ENCODE measurements around the gene TIPRL. TPM values are rescaled to one million over a fixed set of nuclear protein-coding genes. Genes with fewer than 3 reads are reported as not detected.

TIPRL gene
- total RNA-seq, 4 donors from 2014 or later: 14.5 to 45.1 (median 23.7) TPM

DNA sequence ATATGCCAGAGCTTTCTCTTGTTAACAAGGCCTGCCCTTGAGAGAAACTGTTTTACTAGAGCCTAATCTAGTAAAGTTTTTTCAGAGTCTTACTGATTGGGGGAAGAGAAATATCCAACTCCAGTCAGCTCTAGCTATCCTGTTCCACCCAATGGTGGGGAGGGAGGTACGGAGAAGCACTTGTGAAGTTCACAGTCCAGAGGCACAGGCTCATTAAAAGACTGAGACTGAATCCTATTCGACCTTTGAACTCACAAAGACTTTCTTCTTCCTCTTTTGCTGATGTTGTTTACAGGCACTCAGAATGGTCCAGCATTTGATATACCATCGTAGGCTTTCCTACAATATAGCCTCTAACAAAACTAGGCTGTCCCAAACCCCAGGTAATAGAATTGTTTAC is 31.6 kb downstream of the TIPRL start:
- no peak for DNase-seq
- Histone ChIP-seq H3K4me3 (no peak overlapping the region), H3K27me3 (no peaks in the 10 kb centered on the region), H3K4me1 (no peaks in the 10 kb centered on the region), H3K27ac (no peak overlapping the region), H3K36me3 (no peaks in the 10 kb centered on the region), H3K9me3 (peaks cover 0 to 13% (median 0%) of the 10 kb centered on the region in 3 donors)
- intact Hi-C loops (cut with DNase I): no loop called here
- TF ChIP-seq CTCF (IDR thresholded peaks at IDR 0.05) (no peak), POLR2A (IDR thresholded peaks at IDR 0.05) (no peak)
- WGBS, 2 donors: 85 to 86% methylated on average over 3 of the region's 3 CpGs

DNA sequence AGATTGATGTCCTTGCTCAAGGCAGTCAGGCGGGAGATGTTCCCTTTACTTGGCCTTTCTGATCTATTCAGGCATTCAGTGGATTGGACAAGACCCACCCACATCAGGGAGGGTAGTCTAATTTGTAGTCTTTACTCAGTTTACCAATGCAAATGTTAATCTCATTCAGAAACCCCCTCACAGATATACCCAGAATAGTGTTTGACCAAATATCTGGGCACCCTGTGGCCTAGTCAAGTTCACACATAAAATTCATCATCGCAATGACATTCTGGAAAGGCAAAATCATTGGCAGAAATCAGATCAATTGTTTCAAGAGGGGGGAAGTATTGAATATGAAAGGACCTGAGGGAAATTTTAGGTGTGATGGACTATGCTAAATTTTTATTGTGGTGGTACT is 34.6 kb downstream of the TIPRL start:
- intact Hi-C loops (cut with DNase I): no loop called here
- 89 to 100% methylated on average over 2 of the region's 2 CpGs for WGBS, 2 donors

GRCh38 chr1:168216171-168216570 is 37.4 kb downstream of the TIPRL start:
- no peak overlapping the region for H3K4me3 ChIP-seq
- peaks cover 0 to 10% (median 0%) of the 10 kb centered on the region in 3 donors for H3K9me3 ChIP-seq
- TF ChIP-seq CTCF (IDR thresholded peaks at IDR 0.05): no peak
- H3K27me3 ChIP-seq: no peaks in the 10 kb centered on the region
- H3K4me1 ChIP-seq: no peaks in the 10 kb centered on the region
- WGBS, 2 donors: 83 to 92% methylated on average over 4 of the region's 4 CpGs
- DNase-seq: no peak
- intact Hi-C loops (cut with DNase I): no loop called here
- H3K36me3 ChIP-seq: no peaks in the 10 kb centered on the region
- no peak overlapping the region for H3K27ac ChIP-seq

More for the DNA sequence above, 34.6 kb downstream of the TIPRL start:
- Histone ChIP-seq H3K4me1 (no peaks in the 10 kb centered on the region), H3K9me3 (peaks cover 0 to 13% (median 0%) of the 10 kb centered on the region in 3 donors), H3K27ac (no peak overlapping the region), H3K4me3 (no peak overlapping the region), H3K36me3 (no peaks in the 10 kb centered on the region), H3K27me3 (no peaks in the 10 kb centered on the region)
- TF ChIP-seq POLR2A (IDR thresholded peaks at IDR 0.05): no peak
- no peak for TF ChIP-seq CTCF (IDR thresholded peaks at IDR 0.05)
- no peak for DNase-seq

DNA sequence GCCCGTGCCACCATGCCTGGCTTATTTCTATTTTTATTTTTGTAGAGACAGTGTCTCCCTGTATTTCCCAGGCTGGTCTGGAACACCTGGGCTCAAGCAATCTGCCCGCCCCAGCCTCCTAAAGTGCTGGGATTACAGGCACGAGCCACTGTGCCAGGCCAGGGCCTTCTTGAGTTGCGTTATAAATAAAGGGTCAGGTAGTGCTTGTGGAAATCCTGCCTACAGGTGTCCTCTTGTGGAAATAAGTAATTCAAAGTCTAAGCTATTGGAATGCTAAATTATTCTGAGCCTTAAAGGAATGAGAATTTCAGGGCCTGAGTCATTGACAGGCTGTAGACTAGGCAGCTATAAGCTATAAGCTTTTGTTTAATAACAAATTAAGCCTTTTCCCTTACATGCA is 38.9 kb downstream of the TIPRL start:
- Histone ChIP-seq H3K36me3 (no peaks in the 10 kb centered on the region), H3K4me1 (no peaks in the 10 kb centered on the region), H3K9me3 (no peaks in the 10 kb centered on the region), H3K4me3 (no peak overlapping the region), H3K27ac (no peak overlapping the region), H3K27me3 (no peaks in the 10 kb centered on the region)
- TF ChIP-seq POLR2A (IDR thresholded peaks at IDR 0.05) (no peak), CTCF (IDR thresholded peaks at IDR 0.05) (no peak)
- DNase-seq: no peak
- intact Hi-C loops (cut with DNase I): no loop called here
- 68 to 91% methylated on average over 2 to 4 of the region's 4 CpGs for WGBS, 2 donors

DNA sequence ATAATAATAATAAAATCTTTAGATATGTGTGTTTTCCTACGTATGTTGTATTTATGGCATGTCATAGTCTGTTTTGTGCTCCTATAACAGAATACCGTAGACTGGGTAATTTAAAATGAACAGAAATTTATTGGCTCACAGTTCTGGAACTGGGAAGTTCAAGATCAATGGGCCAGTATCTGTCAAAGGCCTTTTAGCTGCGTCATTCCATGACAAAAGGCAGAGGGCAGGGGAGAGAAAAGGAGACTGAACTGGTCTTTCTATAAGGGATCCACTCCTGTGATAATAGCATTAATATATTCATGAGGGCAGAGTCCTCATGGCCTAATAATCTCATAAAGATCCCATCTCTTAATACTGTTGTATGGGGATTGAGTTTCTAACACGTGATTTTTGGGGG is 39.9 kb downstream of the TIPRL start:
- TF ChIP-seq POLR2A (IDR thresholded peaks at IDR 0.05): no peak
- TF ChIP-seq CTCF (IDR thresholded peaks at IDR 0.05): no peak
- no peak for DNase-seq
- H3K36me3 ChIP-seq: no peaks in the 10 kb centered on the region
- intact Hi-C loops (cut with DNase I): no loop called here
- H3K4me1 ChIP-seq: peaks cover 0 to under 1% (median 0%) of the 10 kb centered on the region in 3 donors
- H3K27me3 ChIP-seq: no peaks in the 10 kb centered on the region
- no peak overlapping the region for H3K27ac ChIP-seq
- no peak overlapping the region for H3K4me3 ChIP-seq
- no peaks in the 10 kb centered on the region for H3K9me3 ChIP-seq
- WGBS, 2 donors: 90% methylated on average over 4 of the region's 4 CpGs

Data from esophagus squamous epithelium (tissue), 5 donors.